Measurements from ENCODE around the gene RNF166.

GRCh38 chr16:88732961-88733294, 26.7 kb upstream of the RNF166 start:
- TF ChIP-seq CTCF (IDR thresholded peaks at IDR 0.05; ENCODE audit: poor library complexity, severe bottlenecking) (no peak), MXI1 (conservative IDR thresholded peaks at IDR 0.05; ENCODE audit: poor library complexity, severe bottlenecking) (no peak), EZH2 (IDR thresholded peaks at IDR 0.05; ENCODE audit: borderline replicate concordance, insufficient read depth, low read length, poor library complexity, severe bottlenecking) (no peak)

All from neural cell (in vitro differentiated cells).